LNCaP clone FGC (cell line): ENCODE measurements around the gene ZCCHC2.

ENCODE experiments used
- DNase-seq: peaks from one replicate; pipeline ENCODE4 v3.0.0-alpha.2; 2011; ENCODE audit warnings: low read depth
- H3K4me3 ChIP-seq: 2 replicates; pipeline ENCODE4 v1.5.1; 2011; ENCODE audit warnings: mild to moderate bottlenecking, low read depth, low read length, control low read depth
- TF ChIP-seq, protein P1 (sequence below): IDR thresholded peaks from 2 replicates; pipeline ENCODE4 v1.5.1; 2012; ENCODE audit warnings: mild to moderate bottlenecking; ENCODE audit not compliant: control insufficient read depth, insufficient read depth; ENCODE audit errors: extremely low read depth

Gene ZCCHC2

DNA sequence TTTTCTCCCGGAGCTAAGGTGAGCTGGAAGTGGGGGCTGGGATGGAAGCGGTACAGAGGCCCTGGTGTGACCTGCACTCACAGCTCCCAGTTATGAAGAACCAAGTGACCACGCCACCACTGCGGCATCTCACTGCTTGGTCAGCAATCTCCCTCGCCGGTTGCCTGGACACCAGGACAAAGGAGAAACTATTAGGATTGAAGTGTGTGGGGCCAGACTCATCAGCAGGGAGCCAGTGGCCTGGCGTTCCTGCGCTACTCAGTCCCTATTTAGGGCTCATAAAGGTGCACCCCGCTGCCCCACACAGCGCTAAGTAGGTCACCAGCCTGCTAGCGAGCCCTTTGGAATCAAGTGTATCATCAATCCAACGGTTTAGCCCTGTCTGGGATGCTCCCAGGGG is 82.9 kb downstream of the ZCCHC2 start:
- no peak overlapping the region for H3K4me3 ChIP-seq
- DNase-seq, result no peak
- TF ChIP-seq, protein P1, sequence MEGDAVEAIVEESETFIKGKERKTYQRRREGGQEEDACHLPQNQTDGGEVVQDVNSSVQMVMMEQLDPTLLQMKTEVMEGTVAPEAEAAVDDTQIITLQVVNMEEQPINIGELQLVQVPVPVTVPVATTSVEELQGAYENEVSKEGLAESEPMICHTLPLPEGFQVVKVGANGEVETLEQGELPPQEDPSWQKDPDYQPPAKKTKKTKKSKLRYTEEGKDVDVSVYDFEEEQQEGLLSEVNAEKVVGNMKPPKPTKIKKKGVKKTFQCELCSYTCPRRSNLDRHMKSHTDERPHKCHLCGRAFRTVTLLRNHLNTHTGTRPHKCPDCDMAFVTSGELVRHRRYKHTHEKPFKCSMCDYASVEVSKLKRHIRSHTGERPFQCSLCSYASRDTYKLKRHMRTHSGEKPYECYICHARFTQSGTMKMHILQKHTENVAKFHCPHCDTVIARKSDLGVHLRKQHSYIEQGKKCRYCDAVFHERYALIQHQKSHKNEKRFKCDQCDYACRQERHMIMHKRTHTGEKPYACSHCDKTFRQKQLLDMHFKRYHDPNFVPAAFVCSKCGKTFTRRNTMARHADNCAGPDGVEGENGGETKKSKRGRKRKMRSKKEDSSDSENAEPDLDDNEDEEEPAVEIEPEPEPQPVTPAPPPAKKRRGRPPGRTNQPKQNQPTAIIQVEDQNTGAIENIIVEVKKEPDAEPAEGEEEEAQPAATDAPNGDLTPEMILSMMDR, result no peak

DNA sequence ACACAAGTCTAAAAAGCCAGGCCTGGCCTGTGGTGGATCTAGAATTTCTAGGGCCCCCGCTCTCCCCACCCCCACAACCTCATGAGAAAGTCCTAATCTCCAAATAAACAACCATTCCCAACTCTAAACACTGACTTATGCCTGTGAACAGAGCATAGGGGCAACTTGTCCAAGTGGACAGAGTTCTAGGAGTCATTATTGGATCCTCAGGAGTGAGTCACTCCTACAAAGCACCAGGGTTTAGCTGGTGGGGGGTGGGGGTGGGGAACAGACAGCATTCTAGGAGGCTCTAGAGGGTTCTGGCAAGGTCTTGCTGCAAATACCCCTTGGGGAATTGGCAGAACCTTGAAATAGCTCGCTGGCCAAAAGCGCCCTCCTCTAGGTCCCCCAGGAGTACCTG is 83.3 kb downstream of the ZCCHC2 start:
- H3K4me3 ChIP-seq, result no peak overlapping the region
- no peak for DNase-seq
- TF ChIP-seq, protein P1, result no peak

GRCh38 chr18:62607302-62607701 is 84.5 kb downstream of the ZCCHC2 start:
- TF ChIP-seq, protein P1, result no peak
- DNase-seq, result no peak
- H3K4me3 ChIP-seq, result no peak overlapping the region

- TF ChIP-seq, protein P1, result no peak
Measured at GRCh38 chr18:62607708-62608428, 85.0 kb downstream of the ZCCHC2 start.

GRCh38 chr18:62609764-62610163 is 86.9 kb downstream of the ZCCHC2 start:
- no peak for DNase-seq

More at GRCh38 chr18:62607708-62608428, 85.0 kb downstream of the ZCCHC2 start:
- H3K4me3 ChIP-seq, result no peak overlapping the region
- DNase-seq, result no peak

DNA sequence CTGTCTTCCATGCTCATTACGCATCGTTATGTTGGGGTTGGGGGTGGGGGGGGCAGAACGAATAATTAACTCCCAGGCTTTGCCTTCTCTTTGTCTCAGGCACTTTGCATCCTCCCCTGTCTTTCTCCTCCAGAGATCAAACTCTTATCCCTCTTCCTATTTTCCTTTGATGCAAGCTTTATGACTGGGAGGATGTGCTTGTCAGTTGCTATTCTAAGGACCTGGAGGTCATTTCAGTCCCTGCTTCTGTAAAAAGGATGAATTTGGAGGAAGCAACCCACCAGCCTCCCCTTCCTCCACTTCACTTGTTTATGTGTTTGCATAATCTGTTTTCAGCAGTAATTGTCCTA is 87.5 kb downstream of the ZCCHC2 start:
- no peak overlapping the region for H3K4me3 ChIP-seq
- DNase-seq, result no peak
- TF ChIP-seq, protein P1, result no peak

More at GRCh38 chr18:62609764-62610163, 86.9 kb downstream of the ZCCHC2 start:
- TF ChIP-seq, protein P1, result no peak
- H3K4me3 ChIP-seq, result no peak overlapping the region
